Spleen (tissue), 11 donors: ENCODE results near the gene LMAN2L. TPM values are rescaled to one million over a fixed set of nuclear protein-coding genes. Genes with fewer than 3 reads are reported as not detected.

ENCODE experiments used
- DNase-seq: peaks from one replicate; pipeline ENCODE4 v3.0.0-alpha.2; 2020
- H3K27ac ChIP-seq, 8 donors: fragments of 200-600 bp; sonication (generic) in 7 of 8; 1 replicate in 4 of 8; 2 replicates in 4 of 8; pipeline versions ENCODE4 v1.5.0 to v1.8.0; 2016 to 2021; ENCODE audit warnings: inconsistent platforms in 4 of 8, mild to moderate bottlenecking in 4 of 8, moderate library complexity in 1 of 8
- H3K27me3 ChIP-seq, 7 donors: fragments of 200-600 bp; sonication (generic) in 6 of 7; replicated peaks in 1 of 7; 1 replicate in 4 of 7; 2 replicates in 3 of 7; pipeline versions ENCODE4 v1.5.0 to v1.8.0; 2016 to 2021; ENCODE audit warnings: inconsistent platforms in 3 of 7, mild to moderate bottlenecking in 1 of 7
- H3K36me3 ChIP-seq, 6 donors: fragments of 200-600 bp; sonication (generic) in 5 of 6; 1 replicate in 4 of 6; 2 replicates in 2 of 6; pipeline versions ENCODE4 v1.5.0 to v1.8.0; 2016 to 2021; ENCODE audit warnings: inconsistent platforms in 2 of 6
- H3K4me1 ChIP-seq, 6 donors: fragments of 200-600 bp; sonication (generic) in 5 of 6; 1 replicate in 3 of 6; 2 replicates in 3 of 6; pipeline versions ENCODE4 v1.5.0 to v1.8.0; 2016 to 2021; ENCODE audit warnings: inconsistent platforms in 3 of 6
- H3K4me3 ChIP-seq, 8 donors: fragments of 200-600 bp; sonication (generic) in 7 of 8; 1 replicate in 4 of 8; 2 replicates in 4 of 8; pipeline versions ENCODE4 v1.5.0 to v1.8.0; 2016 to 2021; ENCODE audit warnings: inconsistent platforms in 4 of 8, mild to moderate bottlenecking in 4 of 8, moderate library complexity in 2 of 8
- H3K9me3 ChIP-seq, 8 donors: fragments of 200-600 bp; sonication (generic) in 7 of 8; 1 replicate in 4 of 8; 2 replicates in 4 of 8; pipeline versions ENCODE4 v1.5.0 to v1.8.0; 2016 to 2021; ENCODE audit warnings: inconsistent platforms in 4 of 8
- POLR2A ChIP-seq, 3 donors: fragments of 450-650 bp; IDR thresholded peaks; one replicate each; pipeline ENCODE4 v1.5.1; 2017; ENCODE audit warnings: antibody characterized with exemption in 3 of 3, mild to moderate bottlenecking in 1 of 3
- POLR2AphosphoS5 ChIP-seq, 3 donors: sonication (generic); formaldehyde crosslinking; IDR thresholded peaks; one replicate each; pipeline ENCODE4 v1.5.1; 2017; ENCODE audit warnings: antibody characterized with exemption in 3 of 3
- WGBS, 5 donors: extraction: QIAGEN DNeasy Blood & Tissue Kit in 3 of 5; methylation state at CpG; one replicate each; pipeline versions ENCODE4 v1.1.5 to v1.1.7; 2013 to 2018; 5-methylcytosine and 5-hydroxymethylcytosine counted together
- intact Hi-C: fragments of 100-400 bp; cut with DNase I; formaldehyde crosslinking; loops from one replicate; pipeline ENCODE4 v1.15.0; 2023; ENCODE audit warnings: low total_unique reads
- polyA plus RNA-seq, 3 donors: library from polyadenylated mRNA; stranded (reverse); fragments of 200-250 nt; gene quantifications; one replicate each; pipeline ENCODE4 v1.2.1, GENCODE V29; 2013
- total RNA-seq, 7 donors: library from RNA; depleted of rRNA in 3 of 7; stranded (reverse); fragments of >200 nt in 3 of 7; fragmentation: NEBNext Ultra II Directional in 4 of 7; extraction: Animal tissue kit (Norgen Biotek cat#: 25700) in 4 of 7; gene quantifications; one replicate each; pipeline versions ENCODE4 v1.1.0 to v1.2.1, GENCODE V29; 2016 to 2021
- TF ChIP-seq, protein P1 (sequence below), 11 experiments: fragments of 200-600 bp in 7 of 11; fragments of 450-650 bp in 4 of 11; sonication (generic) in 4 of 11; IDR thresholded peaks in 8 of 11; conservative IDR thresholded peaks in 3 of 11; 1 replicate in 7 of 11; 2 replicates in 4 of 11; pipeline versions ENCODE4 v1.4.0 to v1.8.0; 2016 to 2021; ENCODE audit warnings: antibody characterized with exemption in 11 of 11, inconsistent platforms in 4 of 11, mild to moderate bottlenecking in 1 of 11
- donor health status: healthy with polysubstance abuse.
- donor health status: DM: no; HTN: no; CAD: no; lungs with moderate emphysema.
- donor health status: DM: no; HTN: no; CAD: no.
- donor health status: Bipolar disorder and iron deficiency.
- donor health status: healthy.
- donor health status: DM: no; HTN: no; CAD: no.
- donor health status: DM: yes; HTN: yes; CAD: no.

Gene LMAN2L
- total and polyA plus RNA-seq, 10 donors, result 5.8 to 15.4 (median 9.3) TPM

DNA sequence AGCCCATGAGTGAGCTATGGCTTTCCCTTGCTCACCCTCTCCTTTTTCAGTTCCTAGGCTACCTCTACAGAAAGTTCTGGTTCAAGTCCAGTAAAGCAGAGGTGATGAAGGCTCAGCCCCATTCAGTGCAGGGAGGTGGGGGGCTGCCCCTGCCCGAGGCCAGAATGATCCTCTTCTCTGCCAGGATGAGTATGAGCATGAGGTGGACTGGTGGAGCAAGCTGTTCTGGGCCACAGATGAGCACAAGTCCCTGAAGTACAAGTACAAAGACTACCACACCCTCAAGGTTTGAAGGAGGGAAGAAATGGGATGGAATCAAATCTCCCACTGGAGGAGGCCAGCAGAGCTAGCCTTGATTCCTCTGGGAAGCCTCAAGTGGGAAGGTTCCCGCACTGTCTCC lies 42.4 kb downstream of the LMAN2L start:
- Histone ChIP-seq H3K27ac (no peak overlapping the region), H3K4me3 (no peak overlapping the region)
- intact Hi-C loops, result no loop called here

DNA sequence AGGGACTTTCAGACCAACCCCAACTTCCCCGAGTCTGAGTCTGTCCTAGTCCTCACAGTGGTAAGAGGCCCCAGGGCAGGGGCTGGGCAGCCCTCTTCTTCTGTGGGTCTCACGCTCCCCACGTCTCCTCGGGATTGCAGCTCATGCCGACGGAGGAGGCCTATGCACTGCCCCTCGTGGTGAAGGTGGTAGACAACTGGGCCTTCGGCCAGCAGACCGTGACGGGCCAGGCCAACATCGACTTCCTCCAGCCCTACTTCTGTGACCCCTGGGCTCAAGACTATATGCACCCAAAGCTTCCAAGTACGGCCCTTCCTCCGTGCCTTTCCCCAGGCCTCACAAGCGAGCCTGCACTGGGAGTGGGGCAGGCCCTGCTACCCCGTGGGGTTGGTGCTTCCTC lies 44.3 kb downstream of the LMAN2L start:
- H3K36me3 ChIP-seq, result peaks cover 0 to 7% (median 0%) of the 10 kb centered on the region in 6 donors
- intact Hi-C loops, result no loop called here
- no peak overlapping the region for H3K27ac ChIP-seq
- no peaks in the 10 kb centered on the region for H3K4me1 ChIP-seq
- H3K9me3 ChIP-seq, result no peaks in the 10 kb centered on the region
- H3K4me3 ChIP-seq, result no peak overlapping the region
- H3K27me3 ChIP-seq, result no peaks in the 10 kb centered on the region
- 79 to 91% (median 86%) methylated on average over 14 to 15 of the region's 15 CpGs for WGBS, 5 donors
- no peak for TF ChIP-seq POLR2A (IDR thresholded peaks at IDR 0.05)
- TF ChIP-seq, protein P1, sequence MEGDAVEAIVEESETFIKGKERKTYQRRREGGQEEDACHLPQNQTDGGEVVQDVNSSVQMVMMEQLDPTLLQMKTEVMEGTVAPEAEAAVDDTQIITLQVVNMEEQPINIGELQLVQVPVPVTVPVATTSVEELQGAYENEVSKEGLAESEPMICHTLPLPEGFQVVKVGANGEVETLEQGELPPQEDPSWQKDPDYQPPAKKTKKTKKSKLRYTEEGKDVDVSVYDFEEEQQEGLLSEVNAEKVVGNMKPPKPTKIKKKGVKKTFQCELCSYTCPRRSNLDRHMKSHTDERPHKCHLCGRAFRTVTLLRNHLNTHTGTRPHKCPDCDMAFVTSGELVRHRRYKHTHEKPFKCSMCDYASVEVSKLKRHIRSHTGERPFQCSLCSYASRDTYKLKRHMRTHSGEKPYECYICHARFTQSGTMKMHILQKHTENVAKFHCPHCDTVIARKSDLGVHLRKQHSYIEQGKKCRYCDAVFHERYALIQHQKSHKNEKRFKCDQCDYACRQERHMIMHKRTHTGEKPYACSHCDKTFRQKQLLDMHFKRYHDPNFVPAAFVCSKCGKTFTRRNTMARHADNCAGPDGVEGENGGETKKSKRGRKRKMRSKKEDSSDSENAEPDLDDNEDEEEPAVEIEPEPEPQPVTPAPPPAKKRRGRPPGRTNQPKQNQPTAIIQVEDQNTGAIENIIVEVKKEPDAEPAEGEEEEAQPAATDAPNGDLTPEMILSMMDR (IDR thresholded peaks at IDR 0.05 in 8 of 11, conservative IDR thresholded peaks at IDR 0.05 in 3 of 11), result no peak
- TF ChIP-seq POLR2AphosphoS5 (IDR thresholded peaks at IDR 0.05), result no peak
- DNase-seq, result no peak

More for the DNA sequence above, 42.4 kb downstream of the LMAN2L start:
- no peak for DNase-seq
- no peaks in the 10 kb centered on the region for H3K27me3 ChIP-seq
- no peaks in the 10 kb centered on the region for H3K9me3 ChIP-seq
- peaks cover 0 to 16% (median 2%) of the 10 kb centered on the region in 6 donors for H3K36me3 ChIP-seq
- H3K4me1 ChIP-seq, result no peaks in the 10 kb centered on the region
- TF ChIP-seq, protein P1 (IDR thresholded peaks at IDR 0.05 in 8 of 11, conservative IDR thresholded peaks at IDR 0.05 in 3 of 11), result no peak
- TF ChIP-seq POLR2A (IDR thresholded peaks at IDR 0.05), result no peak
- TF ChIP-seq POLR2AphosphoS5 (IDR thresholded peaks at IDR 0.05), result no peak
- 82 to 100% (median 90%) methylated on average over 2 of the region's 2 CpGs for WGBS, 5 donors

DNA sequence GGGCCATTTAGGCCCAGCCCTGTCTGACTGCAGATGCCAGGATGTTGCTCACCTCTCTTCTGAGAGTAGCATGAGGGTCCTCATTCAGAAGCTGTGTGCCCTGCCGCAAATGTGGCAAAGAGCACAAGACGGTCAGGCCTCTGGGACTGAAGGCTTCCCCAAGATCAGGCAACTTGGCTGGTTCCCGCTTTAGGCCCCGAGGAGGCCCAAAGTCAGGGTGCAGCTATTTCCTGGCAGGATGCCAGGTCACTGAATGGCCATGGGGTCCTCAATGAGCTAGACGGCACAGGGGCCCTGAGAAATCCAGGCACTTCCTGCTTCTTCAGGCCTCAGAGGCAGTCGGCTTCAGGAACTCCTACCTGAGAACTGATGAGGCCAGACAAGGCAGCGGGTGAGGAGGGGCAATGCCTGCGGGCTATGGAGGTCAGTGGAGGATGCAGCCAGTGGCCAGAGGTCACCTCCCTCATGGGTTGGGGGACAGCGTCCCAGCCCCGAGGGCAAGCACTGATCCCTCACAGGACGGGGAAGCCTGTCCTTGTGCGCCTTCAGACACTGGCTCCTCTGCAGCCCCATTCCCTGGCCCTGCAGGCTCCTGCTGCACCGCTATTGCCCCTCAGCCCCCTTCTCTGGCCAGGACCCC lies 44.9 kb downstream of the LMAN2L start:
- H3K27ac ChIP-seq, result no peak overlapping the region
- no peak overlapping the region for H3K4me3 ChIP-seq
- H3K36me3 ChIP-seq, result peaks cover 0 to 7% (median 0%) of the 10 kb centered on the region in 6 donors
- no peak for TF ChIP-seq POLR2AphosphoS5 (IDR thresholded peaks at IDR 0.05)
- no peak for DNase-seq
- WGBS, 5 donors, result 72 to 86% (median 81%) methylated on average over 9 to 13 of the region's 13 CpGs
- no peaks in the 10 kb centered on the region for H3K9me3 ChIP-seq
- H3K4me1 ChIP-seq, result no peaks in the 10 kb centered on the region
- intact Hi-C loops, result no loop called here
- H3K27me3 ChIP-seq, result no peaks in the 10 kb centered on the region

DNA sequence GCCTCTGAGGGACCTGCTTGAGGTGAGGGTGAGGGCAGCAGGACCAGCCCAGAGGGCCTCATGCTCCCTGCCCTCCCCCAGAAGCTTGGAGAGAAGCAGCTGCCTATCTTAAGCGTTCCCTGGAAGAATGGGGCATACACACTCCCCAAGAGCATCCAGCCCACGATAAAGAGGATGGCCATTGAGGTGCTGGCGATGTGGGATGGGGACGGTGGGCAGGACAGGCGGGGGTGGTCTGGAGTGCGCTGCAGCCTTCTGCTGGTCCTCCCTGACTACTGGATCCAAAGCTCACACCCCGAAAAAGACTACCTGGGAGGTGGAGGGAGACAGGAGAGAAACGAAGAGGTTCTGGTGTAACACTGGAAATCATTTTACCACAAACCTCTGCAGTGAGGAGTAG lies 45.6 kb downstream of the LMAN2L start:
- Histone ChIP-seq H3K36me3 (peaks cover 0 to 7% (median 0%) of the 10 kb centered on the region in 6 donors), H3K27ac (no peak overlapping the region), H3K4me3 (no peak overlapping the region), H3K27me3 (no peaks in the 10 kb centered on the region), H3K9me3 (no peaks in the 10 kb centered on the region), H3K4me1 (no peaks in the 10 kb centered on the region)
- intact Hi-C loops, result no loop called here
- 88 to 91% (median 89%) methylated on average over 8 of the region's 8 CpGs for WGBS, 5 donors
- no peak for DNase-seq
- no peak for TF ChIP-seq POLR2AphosphoS5 (IDR thresholded peaks at IDR 0.05)
- TF ChIP-seq, protein P1 (IDR thresholded peaks at IDR 0.05 in 8 of 11, conservative IDR thresholded peaks at IDR 0.05 in 3 of 11), result no peak
- TF ChIP-seq POLR2A (IDR thresholded peaks at IDR 0.05), result no peak
